AG09309 (cell line): ENCODE data around the gene CEND1.

Experiments used
- DNase-seq: peaks from one replicate; pipeline ENCODE4 v3.0.0-alpha.2; 2010; ENCODE audit warnings: low read depth
- H3K4me3 ChIP-seq: 2 replicates; pipeline ENCODE4 v1.5.1; 2011; ENCODE audit warnings: mild to moderate bottlenecking, low read depth, low read length, moderate library complexity; ENCODE audit not compliant: control insufficient read depth
- TF ChIP-seq, protein P1 (sequence below): IDR thresholded peaks from 2 replicates; pipeline ENCODE4 v1.5.1; 2011; ENCODE audit warnings: mild to moderate bottlenecking, low read depth, low read length, inconsistent platforms; ENCODE audit not compliant: insufficient read depth, control insufficient read depth; ENCODE audit errors: missing control alignments

CEND1 gene

GRCh38 chr11:794766-795633 is 5.1 kb upstream of the CEND1 start:
- peak overlapping the region; percentile 77 for H3K4me3 ChIP-seq
- no peak for DNase-seq
- TF ChIP-seq, protein P1, sequence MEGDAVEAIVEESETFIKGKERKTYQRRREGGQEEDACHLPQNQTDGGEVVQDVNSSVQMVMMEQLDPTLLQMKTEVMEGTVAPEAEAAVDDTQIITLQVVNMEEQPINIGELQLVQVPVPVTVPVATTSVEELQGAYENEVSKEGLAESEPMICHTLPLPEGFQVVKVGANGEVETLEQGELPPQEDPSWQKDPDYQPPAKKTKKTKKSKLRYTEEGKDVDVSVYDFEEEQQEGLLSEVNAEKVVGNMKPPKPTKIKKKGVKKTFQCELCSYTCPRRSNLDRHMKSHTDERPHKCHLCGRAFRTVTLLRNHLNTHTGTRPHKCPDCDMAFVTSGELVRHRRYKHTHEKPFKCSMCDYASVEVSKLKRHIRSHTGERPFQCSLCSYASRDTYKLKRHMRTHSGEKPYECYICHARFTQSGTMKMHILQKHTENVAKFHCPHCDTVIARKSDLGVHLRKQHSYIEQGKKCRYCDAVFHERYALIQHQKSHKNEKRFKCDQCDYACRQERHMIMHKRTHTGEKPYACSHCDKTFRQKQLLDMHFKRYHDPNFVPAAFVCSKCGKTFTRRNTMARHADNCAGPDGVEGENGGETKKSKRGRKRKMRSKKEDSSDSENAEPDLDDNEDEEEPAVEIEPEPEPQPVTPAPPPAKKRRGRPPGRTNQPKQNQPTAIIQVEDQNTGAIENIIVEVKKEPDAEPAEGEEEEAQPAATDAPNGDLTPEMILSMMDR = no peak

GRCh38 chr11:794013-794765 is 4.3 kb upstream of the CEND1 start:
- no peak overlapping the region for H3K4me3 ChIP-seq
- no peak for DNase-seq
- TF ChIP-seq, protein P1 = no peak

- no peak for DNase-seq
- H3K4me3 ChIP-seq = no peak overlapping the region
- TF ChIP-seq, protein P1 = no peak
These were observed 3.7 kb upstream of the CEND1 start for GRCh38 chr11:793556-793955.

DNA sequence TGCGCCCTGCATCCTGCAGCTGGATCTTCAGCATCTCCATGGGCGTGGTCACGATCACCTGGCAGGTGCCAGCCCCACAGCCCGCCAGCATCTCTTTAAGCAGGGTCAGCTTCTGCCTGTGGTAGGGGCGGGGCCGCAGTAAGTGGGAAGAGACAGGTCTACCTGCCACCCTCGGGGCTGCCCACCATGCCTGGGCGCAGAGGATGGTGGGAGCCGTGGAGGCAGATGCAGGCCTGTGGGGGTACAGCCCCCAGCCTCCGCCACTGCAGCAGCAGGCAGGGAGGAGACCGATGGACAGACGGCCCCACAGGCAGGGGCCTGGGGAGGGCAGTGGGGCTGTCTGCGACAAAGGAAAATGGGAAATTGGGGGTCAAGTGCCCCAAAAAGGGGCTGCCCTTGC is 3.0 kb upstream of the CEND1 start:
- TF ChIP-seq, protein P1 = no peak
- DNase-seq = no peak

GRCh38 chr11:792535-792821 is 2.6 kb upstream of the CEND1 start:
- no peak overlapping the region for H3K4me3 ChIP-seq
- DNase-seq = no peak
- TF ChIP-seq, protein P1 = no peak

More for the DNA sequence above, 3.0 kb upstream of the CEND1 start:
- H3K4me3 ChIP-seq = no peak overlapping the region

DNA sequence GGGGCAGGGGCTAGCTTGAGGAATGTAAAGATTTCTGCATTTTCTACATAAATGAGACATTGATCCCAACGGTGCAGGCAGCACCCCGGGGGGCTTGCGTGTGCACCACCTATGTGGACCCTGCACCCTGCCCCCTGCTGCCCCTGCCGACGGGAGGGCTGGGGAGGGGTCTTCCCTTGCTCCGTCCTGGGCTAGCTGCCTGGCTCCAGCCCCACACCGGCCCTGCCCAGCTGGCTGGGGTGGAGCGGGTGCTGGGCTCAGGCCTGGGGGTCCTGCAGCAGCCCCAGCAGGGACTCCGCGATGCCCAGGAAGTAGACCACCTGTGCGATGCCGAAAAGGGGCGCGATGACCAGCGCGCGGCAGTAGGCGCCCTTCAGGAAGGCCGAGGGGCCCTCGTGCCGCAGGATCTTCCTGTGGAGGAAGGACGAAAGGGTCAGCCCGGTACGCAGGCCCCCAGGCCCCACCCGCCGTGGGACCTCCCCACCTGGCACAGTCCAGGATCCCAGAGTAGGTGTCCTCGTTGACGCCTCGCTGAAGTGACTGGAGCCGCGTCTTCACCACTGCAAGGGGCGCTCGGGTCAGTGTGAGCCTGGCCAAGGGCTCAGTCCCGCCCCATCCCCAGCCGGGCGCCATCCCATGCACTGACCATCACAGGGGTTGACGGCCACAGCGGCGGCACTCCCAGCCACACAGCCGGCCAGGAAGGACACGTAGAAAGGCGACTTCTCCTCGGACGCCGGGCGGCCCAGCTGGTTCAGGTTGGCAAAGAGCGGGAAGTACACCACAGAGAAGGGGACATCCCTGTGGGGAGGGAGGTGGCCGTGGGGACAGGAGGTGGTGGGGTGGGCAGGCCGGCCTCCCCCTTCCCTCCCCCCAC is 2.0 kb upstream of the CEND1 start:
- H3K4me3 ChIP-seq = no peak overlapping the region
- DNase-seq = no peak
- TF ChIP-seq, protein P1 = no peak
